HG02981 (cell line): ENCODE results near the gene RAB26.

ENCODE experiments used
- ATAC-seq: cut with Tn5 transposase; IDR thresholded peaks from one replicate; pipeline ENCODE4 v1.9.1; 2021; ENCODE audit warnings: mild to moderate bottlenecking, moderate library complexity; ENCODE audit not compliant: unreplicated experiment

Gene RAB26

GRCh38 chr16:2159175-2159838, 10.9 kb downstream of the RAB26 start:
- ATAC-seq = no peak

DNA sequence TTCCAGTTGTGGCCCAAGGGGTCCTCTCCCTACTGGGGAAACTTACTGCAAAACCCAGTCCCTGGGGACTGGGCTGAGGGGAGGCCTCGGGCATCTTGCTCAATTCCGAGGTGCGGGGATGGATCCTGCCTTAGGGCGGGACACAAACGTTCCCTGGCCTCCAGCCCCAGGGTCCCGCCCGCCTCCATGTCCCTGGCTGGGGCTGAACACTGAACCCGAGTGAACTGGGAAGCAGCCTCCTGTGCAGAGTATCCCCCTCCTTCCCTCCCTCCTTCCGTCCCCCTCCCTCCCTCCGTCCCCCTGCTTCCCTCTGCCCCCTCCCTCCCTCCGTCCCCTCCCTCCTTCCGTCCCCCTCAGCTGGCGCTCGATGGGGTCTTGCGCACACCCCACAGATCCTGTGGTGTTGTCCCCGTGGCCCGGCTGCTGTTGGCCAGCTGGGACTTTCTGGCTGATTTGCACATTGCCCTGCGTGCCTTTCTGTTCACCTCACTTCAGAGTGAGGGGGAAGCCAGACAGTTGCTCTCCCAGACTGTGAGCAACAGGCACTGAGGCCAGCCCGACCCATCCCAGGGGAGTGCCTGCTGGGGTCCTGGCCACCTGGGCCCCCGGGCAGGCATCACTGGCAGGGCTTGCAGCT, 12.6 kb downstream of the RAB26 start:
- ATAC-seq = no peak

DNA sequence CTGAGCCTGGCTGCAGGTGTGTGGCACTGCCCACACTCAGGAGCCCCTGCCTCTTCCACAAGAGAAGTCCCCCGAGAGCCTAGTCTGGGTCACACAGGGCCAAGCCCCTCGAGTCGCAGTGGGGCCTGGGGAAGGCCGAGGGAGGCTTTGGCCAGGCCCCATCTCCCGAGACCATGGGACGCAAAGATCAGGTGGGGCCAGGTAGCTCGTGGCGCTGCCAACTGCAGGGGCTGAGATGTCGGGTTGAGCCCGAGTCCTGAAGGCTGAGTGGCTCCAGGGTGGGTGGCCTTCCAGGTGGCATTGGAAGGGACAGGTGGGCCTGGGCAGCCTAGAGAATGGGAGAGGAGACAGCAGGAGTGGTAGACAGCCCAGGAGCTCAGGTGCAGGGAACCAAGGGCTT, 13.5 kb downstream of the RAB26 start:
- ATAC-seq = no peak

DNA sequence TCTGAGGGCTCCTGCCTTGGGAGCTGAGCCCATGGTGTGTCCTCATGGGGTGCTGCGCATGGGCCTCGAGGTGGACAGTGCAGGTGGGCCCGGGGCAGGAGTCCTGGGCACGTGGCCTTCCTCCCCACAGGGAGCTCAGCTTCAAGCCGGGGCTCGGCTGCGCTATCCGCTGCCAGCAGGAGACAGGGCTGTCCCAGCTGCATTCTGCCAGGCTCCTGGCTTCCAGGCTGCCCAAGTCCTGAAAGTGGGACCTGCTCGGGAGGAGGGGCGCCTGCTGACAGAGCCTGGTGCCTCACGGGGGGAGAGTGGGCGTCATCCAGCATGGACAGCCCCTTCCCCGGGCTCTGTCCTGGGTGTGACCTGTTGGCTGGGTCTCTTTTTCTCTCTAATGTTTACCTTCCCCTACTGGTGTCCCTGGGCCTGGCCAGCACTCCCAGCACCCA, 14.3 kb downstream of the RAB26 start:
- no peak for ATAC-seq

DNA sequence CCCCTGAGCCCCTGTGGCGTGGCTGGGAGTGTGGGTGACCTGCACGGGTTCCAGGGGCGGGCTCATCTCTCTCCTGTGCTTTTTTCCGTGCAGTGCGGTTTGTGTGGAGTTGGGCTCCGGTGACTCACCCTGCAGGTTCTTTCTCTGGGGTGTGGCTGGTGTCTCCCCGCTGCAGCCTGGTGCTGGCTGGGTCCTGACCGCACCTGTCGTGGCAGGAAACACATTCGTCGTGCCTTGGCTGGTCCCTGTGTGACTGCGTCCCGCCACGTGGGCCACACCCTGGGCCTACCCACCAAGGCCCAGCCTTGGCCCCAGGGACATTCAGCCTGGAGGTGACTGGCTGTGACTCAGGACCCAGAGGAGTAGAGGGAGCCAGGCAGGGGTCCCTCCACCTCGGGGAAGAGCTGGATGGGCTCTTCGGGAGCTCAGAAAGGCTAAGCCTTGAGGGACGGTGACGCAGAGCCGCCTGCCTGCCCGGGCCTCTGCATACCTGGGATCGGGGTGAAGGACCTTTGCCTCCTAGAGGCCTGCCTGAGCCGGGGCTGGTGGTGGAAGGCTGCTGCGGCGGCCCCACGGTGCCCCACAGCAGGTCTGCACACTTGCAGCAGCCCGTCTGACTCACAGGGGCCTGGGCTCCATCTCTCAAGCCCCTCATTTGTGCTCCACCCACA, 14.9 kb downstream of the RAB26 start:
- no peak for ATAC-seq

- no peak for ATAC-seq
Measured at GRCh38 chr16:2165861-2166260, 17.4 kb downstream of the RAB26 start.

- ATAC-seq = no peak
Measured at GRCh38 chr16:2166263-2167067, 18.0 kb downstream of the RAB26 start.

DNA sequence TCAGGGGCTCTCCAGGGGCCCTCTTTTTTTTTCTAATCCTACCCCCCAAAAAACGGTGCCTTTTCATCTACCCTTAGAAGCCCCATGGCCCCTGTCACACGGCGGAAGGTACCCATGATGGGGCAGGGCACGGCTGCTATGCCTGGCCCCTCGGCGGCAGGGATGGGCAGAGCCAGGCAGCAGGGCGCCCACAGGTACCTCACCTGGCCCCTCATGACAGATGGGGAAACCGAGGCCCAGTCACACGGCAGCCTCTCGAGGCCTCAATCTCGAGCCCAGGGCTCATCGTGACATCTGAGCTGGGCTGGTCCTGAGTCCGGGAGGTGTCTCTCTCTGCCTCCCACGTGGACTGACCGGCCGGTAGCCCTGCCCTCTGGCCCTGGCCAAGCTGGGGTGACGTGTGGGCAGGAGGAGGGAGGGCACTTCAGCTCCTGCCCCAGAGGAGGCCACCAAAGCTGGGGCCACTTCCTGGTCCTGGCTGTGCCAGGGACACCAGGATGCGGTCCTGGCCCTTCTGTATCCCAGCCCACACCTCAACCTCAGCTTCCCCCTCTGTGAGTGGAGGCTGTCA, 18.7 kb downstream of the RAB26 start:
- no peak for ATAC-seq

GRCh38 chr16:2170080-2170479, 21.7 kb downstream of the RAB26 start:
- ATAC-seq = no peak

DNA sequence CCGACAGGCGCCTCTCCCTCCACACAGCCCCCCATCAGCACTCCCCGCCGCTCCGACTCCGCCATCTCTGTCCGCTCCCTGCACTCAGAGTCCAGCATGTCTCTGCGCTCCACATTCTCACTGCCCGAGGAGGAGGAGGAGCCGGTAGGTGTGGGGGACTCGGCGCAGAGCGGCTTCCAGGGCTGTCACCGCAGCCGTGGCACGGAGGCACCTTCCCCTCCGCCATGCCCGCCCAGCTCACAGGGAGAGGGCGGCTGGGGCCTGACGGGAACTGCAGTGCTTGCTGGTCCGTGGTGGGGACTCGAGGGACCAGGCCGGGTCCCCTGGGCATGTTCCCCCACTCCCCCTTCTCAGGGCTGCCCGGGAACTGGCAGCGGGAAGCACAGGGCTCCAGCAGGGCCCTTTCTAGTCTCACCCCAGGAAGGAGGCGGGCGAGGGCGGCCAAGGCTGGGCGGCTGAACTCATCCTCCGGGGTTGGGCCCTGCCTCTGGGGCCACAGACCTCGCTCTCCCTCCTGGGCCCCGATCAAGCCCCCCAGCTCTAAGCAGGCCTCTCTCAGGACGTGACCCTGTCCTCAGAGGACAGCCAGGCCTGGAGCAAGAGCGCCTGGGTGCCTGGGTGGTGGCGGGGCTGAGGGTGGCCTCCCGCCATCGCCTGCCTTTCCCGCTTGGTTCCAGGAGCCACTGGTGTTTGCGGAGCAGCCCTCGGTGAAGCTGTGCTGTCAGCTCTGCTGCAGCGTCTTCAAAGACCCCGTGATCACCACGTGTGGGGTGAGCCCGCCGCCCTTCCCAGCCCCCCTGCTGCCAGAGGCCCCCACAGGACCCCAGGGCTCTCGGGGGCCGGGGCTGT, 22.4 kb downstream of the RAB26 start:
- no peak for ATAC-seq

GRCh38 chr16:2171601-2172178, 23.3 kb downstream of the RAB26 start:
- ATAC-seq = no peak

DNA sequence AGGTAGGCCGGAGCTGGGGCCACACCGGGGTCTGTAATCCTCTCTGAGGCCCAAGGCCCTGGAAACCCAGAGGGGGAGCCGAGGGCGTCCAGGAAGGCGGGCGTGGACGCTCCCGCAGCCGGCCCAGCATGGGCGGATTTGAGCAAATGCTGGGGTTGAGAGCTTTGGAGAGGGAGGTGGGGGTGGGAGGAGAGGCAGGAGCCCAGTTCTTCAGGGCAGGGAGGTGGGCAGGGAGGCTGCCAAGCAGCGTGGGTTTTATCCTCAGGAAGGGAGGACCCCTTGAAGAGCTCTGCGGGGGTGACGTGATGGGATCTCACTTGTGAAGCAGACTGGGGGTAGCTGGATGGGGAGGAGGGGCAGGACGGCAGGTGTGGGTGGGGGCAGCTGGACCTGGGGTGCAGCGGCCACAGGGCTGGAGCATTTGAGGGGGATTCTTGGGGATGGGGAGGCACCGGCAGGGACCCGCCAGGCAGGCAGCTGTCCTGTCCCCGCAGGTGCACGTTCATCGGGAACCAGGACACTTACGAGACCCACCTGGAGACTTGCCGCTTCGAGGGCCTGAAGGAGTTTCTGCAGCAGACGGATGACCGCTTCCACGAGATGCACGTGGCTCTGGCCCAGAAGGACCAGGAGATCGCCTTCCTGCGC, 24.4 kb downstream of the RAB26 start:
- ATAC-seq = no peak

- ATAC-seq = no peak
Measured at GRCh38 chr16:2173366-2173765, 24.9 kb downstream of the RAB26 start.

DNA sequence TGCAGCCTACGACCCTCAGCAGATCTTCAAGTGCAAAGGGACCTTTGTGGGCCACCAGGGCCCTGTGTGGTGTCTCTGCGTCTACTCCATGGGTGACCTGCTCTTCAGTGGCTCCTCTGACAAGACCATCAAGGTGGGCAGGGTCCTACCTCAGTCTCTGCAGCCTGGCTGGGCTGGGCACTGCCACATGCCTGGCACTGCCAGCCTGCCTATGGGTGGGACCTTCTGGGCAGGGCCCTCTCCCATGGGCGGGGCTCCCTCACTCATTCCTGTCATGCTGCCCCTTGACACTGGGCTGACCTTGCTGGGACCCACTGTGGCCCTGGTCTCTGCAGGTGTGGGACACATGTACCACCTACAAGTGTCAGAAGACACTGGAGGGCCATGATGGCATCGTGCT, 25.5 kb downstream of the RAB26 start:
- no peak for ATAC-seq

GRCh38 chr16:2174396-2175131, 26.1 kb downstream of the RAB26 start:
- no peak for ATAC-seq

- no peak for ATAC-seq
Measured at GRCh38 chr16:2175454-2175853, 27.0 kb downstream of the RAB26 start.

GRCh38 chr16:2176047-2176446, 27.6 kb downstream of the RAB26 start:
- ATAC-seq = no peak

DNA sequence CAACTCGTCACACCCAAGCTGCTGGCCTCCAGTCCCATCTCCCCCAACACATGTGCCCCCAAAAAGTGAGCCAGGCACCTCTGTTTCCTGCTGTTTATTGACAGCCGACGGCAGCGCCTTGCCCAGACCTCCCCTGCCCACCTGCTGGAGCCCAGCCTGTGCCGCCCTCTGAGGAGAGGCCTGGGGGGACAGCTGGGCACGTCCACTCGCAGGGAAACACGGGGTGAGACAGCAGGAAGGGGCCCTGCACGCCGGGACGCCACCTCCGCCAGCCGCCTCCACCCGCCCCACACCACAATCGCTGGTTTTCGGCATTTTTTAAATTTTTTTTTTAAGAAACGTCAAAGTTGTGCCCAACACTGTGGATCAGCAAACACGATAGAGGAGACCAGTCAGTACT, 28.7 kb downstream of the RAB26 start:
- no peak for ATAC-seq

DNA sequence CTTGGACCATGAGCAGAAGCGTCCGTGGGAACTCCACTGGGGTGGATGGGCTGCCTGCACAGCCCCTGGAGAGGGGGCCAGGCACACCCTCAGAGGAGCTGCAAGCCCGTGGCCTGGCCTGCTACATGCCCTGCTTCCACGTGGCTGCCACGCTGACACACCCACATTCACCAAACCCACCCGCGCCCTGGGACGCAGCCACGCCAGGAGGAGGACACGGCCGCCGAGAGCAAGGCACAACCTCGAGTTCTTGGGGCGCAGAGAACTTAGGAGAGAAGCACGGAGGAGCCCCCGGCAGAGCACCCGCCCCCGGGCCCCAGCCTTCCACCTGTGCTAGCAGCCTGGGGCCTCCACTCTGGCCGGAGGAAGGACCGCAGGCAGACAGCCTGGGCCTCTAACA, 29.1 kb downstream of the RAB26 start:
- ATAC-seq = no peak
